ENCODE results near the gene GNB1. TPM values are rescaled to one million over a fixed set of nuclear protein-coding genes. Genes with fewer than 3 reads are reported as not detected.
"Not testable (repeated sequence)": the region's sequence is repeated elsewhere in the genome, so short reads cannot be mapped to it uniquely, and the experiment has no call there.

Gene GNB1
- total and polyA plus RNA-seq, 9 of the 15 experiments (the other 6 are each of a cell fraction or from before 2014, with no cell fraction given) = 34.3 to 388 (median 114) TPM

- POLR2A ChIA-PET = interaction anchor here (0.6 kb wide), 1 partner anchor 162 kb away, joined by 3 read pairs; no protein-coding TSS in a partner anchor
- BruUV-seq (replicated peaks) = no TSS peak
- 90% methylated on average over 10 of the region's 11 CpGs for WGBS (ENCODE audit: insufficient coverage, low coverage, missing lambda C conversion rate)
- Histone ChIP-seq H3K9me1 (ENCODE audit: control insufficient read depth, insufficient read depth, low read length) (peaks cover 4% of the 10 kb centered on the region), H3K4me2 (ENCODE audit: insufficient read depth, low read length) (no peak overlapping the region), H3K9me3 (replicated peaks; ENCODE audit: control insufficient read depth, insufficient read depth, low read depth, low read length) (no peaks in the 10 kb centered on the region), H4K20me1 (replicated peaks; ENCODE audit: control insufficient read depth, insufficient read depth, low read length) (no peaks in the 10 kb centered on the region), H3K4me3 (no peak overlapping the region), H3K9ac (ENCODE audit: insufficient read depth in 1 of 2, low read depth in 2 of 2, low read length in 2 of 2) (peak overlapping the region in 1 of 2 experiments; percentile 31; a peak in 1 of 4 replicates), H3K79me2 (ENCODE audit: control insufficient read depth, insufficient read depth, low read length) (0 out of 3 replicates have a peak, but pooled peaks cover 2% of the 10 kb centered on the region), H3K4me1 (replicated peaks in 1 of 2; ENCODE audit: control insufficient read depth in 2 of 2, insufficient read depth in 2 of 2, low read length in 2 of 2) (peaks cover 6 to 34% of the 10 kb centered on the region in 2 experiments; a peak in 3 of 5 replicates), H3K27me3 (ENCODE audit: control insufficient read depth in 2 of 2, insufficient read depth in 2 of 2, low read length in 2 of 2) (no peaks in the 10 kb centered on the region), H3K36me3 (ENCODE audit: control insufficient read depth, insufficient read depth, low read length) (peaks cover 52% of the 10 kb centered on the region; the same call in 2 of the 3 replicates), H3K27ac (ENCODE audit: extremely low read depth, low read depth, low read length) (no peak overlapping the region), H2AFZ (ENCODE audit: low read depth, low read length) (no peak overlapping the region)
- intact Hi-C loops (cut with micrococcal nuclease) = no loop called here
- FAIRE-seq = no peak
- no peak for TF ChIP-seq KDM4B (IDR thresholded peaks at IDR 0.05; ENCODE audit: borderline replicate concordance in 2 of 2, low read depth in 1 of 2)
- TF ChIP-seq KLF13 (tag; IDR thresholded peaks at IDR 0.05; ENCODE audit: borderline replicate concordance, low read depth) = no peak
- no peak for TF ChIP-seq KDM5B (IDR thresholded peaks at IDR 0.05; ENCODE audit: insufficient replicate concordance, low read depth, low read length)
- TF ChIP-seq ZNF717 (CRISPR knock-in tag; IDR thresholded peaks at IDR 0.05) = no peak
- TF ChIP-seq HCFC1 (IDR thresholded peaks at IDR 0.05; ENCODE audit: low read depth, low read length) = no peak
- no peak for TF ChIP-seq ZNF511 (CRISPR knock-in tag; IDR thresholded peaks at IDR 0.05)
- no peak for TF ChIP-seq ZNF184 (CRISPR knock-in tag; IDR thresholded peaks at IDR 0.05)
- no peak for TF ChIP-seq EWSR1 (IDR thresholded peaks at IDR 0.05; ENCODE audit: borderline replicate concordance, low read depth, partially characterized antibody)
- no peak for TF ChIP-seq KAT7 (CRISPR knock-in tag; IDR thresholded peaks at IDR 0.05; ENCODE audit: borderline replicate concordance)
- TF ChIP-seq GMEB1 (CRISPR knock-in tag; IDR thresholded peaks at IDR 0.05) = no peak
- TF ChIP-seq ZNF24 (IDR thresholded peaks at IDR 0.05) = no peak
- no peak for TF ChIP-seq CHD1 (IDR thresholded peaks at IDR 0.05; ENCODE audit: low read length)
- CTCF ChIA-PET (ENCODE audit: low intra/inter-chr PET ratio) = no interaction called here
- peak in 1 of 4 experiments; percentile 7 for DNase-seq (ENCODE audit: extremely low read depth in 1 of 4, low spot score in 3 of 4)
- no peak for ATAC-seq
- in situ Hi-C loops (cut with MboI) = no loop called here
Measured at GRCh38 chr1:1752190-1752589, 138.7 kb downstream of the GNB1 start.

- ATAC-seq; H3K4me3 ChIP-seq; H3K27ac ChIP-seq (ENCODE audit: extremely low read depth, low read depth, low read length); H3K9ac ChIP-seq (ENCODE audit: insufficient read depth in 1 of 2, low read depth in 2 of 2, low read length in 2 of 2); in situ Hi-C loops (cut with MboI); H3K27me3 ChIP-seq (ENCODE audit: control insufficient read depth in 2 of 2, insufficient read depth in 2 of 2, low read length in 2 of 2); H4K20me1 ChIP-seq (replicated peaks; ENCODE audit: control insufficient read depth, insufficient read depth, low read length); H3K9me3 ChIP-seq (replicated peaks; ENCODE audit: control insufficient read depth, insufficient read depth, low read depth, low read length); H3K4me2 ChIP-seq (ENCODE audit: insufficient read depth, low read length); H3K79me2 ChIP-seq (ENCODE audit: control insufficient read depth, insufficient read depth, low read length); CTCF ChIA-PET (ENCODE audit: low intra/inter-chr PET ratio); intact Hi-C loops (cut with micrococcal nuclease); DNase-seq (ENCODE audit: extremely low read depth in 1 of 4, low spot score in 3 of 4); H3K9me1 ChIP-seq (ENCODE audit: control insufficient read depth, insufficient read depth, low read length); FAIRE-seq; BruUV-seq (replicated peaks); POLR2A ChIA-PET; H2AFZ ChIP-seq (ENCODE audit: low read depth, low read length): not testable (repeated sequence)
- peaks cover 29% of the 10 kb centered on the region; the same call in 2 of the 3 replicates for H3K36me3 ChIP-seq (ENCODE audit: control insufficient read depth, insufficient read depth, low read length)
- H3K4me1 ChIP-seq (replicated peaks in 1 of 2; ENCODE audit: control insufficient read depth in 2 of 2, insufficient read depth in 2 of 2, low read length in 2 of 2) = peaks cover 6 to 30% of the 10 kb centered on the region in 2 experiments; a peak in 3 of 5 replicates
- WGBS (ENCODE audit: insufficient coverage, low coverage, missing lambda C conversion rate) = 97% methylated on average over 5 of the region's 9 CpGs
Measured at GRCh38 chr1:1749941-1750340, 140.9 kb downstream of the GNB1 start.
